Right hindlimb (tissue), 1 donor: ENCODE data around the gene UTS2R.
"Not testable (repeated sequence)": the region's sequence is repeated elsewhere in the genome, so short reads cannot be mapped to it uniquely, and the experiment has no call there.

Experiments
- DNase-seq: peaks from one replicate; pipeline ENCODE4 v3.0.0-alpha.2; 2018

The UTS2R gene

GRCh38 chr17:82355770-82356427 lies 15.7 kb upstream of the UTS2R start:
- peak; percentile 63 for DNase-seq

DNA sequence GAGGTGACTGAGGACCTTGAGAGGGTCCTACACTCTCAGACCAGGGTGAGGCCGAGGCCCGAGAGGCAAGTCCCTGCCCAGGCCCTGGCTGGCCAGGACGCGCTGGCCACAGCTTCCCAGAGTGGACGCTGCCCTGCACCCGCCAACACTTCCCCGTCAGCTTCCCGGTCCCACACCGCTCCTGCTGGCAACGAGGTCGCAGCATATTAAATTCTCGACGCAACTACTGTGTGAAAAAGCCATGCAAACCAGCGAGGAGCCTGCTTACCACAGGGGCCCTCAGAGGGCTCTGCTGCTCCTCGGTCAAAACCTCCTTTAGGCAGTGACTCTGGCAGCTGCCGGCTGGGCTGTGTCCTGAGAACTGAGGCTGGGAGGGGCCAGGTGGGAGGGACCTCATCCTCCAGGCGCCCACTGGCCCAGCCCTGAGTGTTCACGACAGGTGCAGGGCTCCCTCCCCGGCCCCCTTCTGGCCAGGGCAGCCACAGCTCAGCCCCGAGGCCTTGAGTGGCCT lies 14.7 kb upstream of the UTS2R start:
- DNase-seq = peak; percentile 38

- no peak for DNase-seq
These were observed 14.2 kb upstream of the UTS2R start for GRCh38 chr17:82357394-82357793.

DNA sequence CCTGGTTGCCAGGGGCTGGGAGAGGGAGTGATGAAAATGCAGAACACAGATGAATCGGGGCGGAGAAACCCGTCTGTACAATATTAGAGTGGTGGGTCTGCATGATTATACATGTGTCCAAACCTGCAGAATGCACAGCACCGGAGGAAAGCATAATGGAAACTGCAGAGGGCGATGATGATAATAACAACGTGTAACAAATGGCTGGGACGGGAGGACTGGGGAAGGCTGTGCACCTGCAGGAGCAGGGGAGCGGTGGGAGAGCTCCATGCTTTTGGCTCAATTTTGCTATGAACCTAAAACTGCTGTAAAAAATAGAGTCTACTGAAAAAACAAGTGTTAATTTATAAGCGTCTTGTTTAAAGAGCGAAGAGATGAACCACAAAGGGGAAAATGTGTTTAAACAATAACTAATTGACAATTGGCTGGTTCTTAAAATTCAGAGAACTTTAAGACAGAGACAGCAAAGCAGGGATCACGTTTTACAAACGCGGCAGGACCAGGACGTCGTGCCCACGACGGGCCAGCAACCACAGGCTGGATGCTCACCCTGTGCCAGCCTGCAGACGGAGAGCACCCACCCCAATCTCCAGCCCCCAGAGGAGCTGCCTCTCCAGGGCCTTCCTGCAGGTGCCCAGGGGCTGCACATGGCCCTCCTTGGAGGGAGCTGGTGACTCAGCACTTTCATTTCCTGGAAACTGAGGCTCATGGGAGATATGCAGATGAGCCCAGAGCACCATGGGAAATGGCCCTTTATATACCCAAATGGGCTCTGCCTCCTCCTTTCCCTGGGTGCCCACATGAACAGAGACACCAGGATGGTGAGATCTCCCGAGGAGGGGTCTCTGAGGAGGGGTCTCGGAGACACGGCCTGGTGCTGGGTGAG lies 12.9 kb upstream of the UTS2R start, which contains the start of gene TEX19:
TEX19 (plus strand) TSS at position 783 of the 886 bp plus-strand sequence. CDS start 2,904 bp downstream, outside the sequence.
- no peak for DNase-seq

DNA sequence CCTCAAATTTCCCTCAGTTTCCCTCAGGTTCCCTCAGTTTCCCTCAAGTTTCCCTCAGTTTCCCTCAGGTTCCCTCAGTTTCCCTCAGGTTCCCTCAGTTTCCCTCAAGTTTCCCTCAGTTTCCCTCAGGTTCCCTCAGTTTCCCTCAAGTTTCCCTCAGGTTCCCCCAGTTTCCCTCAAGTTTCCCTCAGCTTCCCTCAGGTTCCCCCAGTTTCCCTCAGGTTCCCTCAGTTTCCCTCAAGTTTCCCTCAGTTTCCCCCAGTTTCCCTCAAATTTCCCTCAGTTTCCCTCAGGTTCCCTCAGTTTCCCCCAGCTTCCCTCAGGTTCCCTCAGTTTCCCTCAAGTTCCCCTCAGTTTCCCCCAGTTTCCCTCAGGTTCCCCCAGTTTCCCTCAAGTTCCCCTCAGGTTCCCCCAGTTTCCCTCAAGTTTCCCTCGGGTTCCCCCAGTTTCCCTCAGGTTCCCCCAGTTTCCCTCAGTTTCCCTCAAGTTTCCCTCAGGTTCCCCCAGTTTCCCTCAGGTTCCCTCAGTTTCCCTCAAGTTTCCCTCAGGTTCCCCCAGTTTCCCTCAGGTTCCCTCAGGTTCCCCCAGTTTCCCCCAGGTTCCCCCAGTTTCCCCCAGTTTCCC lies 12.0 kb upstream of the UTS2R start:
- not testable (repeated sequence) for DNase-seq

DNA sequence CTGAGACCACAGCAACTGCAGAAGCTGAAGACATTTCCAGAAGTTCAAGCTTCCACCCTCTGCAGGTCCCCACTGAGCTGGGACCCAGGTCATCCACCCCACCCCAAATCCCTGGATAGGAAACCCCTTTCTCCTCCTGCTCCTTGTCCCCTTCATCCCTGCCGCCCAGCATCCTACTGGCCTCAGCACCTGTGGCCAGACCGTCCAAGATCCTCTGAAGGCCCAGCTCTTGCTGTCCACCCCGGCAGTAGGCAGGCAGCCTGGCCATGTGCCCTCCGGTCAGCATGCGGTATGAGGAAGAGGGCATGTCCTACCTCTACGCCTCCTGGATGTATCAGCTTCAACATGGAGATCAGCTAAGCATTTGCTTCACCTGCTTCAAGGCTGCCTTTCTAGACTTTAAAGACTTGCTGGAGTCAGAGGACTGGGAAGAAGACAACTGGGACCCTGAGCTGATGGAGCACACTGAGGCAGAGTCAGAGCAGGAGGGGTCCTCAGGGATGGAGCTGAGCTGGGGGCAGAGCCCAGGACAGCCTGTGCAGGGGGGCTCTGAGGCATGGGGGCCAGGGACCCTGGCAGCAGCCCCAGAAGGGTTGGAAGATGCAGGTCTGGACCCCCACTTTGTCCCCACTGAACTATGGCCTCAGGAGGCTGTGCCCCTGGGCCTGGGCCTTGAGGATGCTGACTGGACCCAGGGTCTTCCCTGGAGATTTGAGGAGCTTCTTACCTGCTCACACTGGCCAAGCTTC lies 9.5 kb upstream of the UTS2R start:
- no peak for DNase-seq

GRCh38 chr17:82365606-82366295 lies 5.8 kb upstream of the UTS2R start:
- DNase-seq = no peak

- no peak for DNase-seq
These were observed 4.8 kb upstream of the UTS2R start for GRCh38 chr17:82366749-82367148.

- no peak for DNase-seq
These were observed 3.6 kb upstream of the UTS2R start for GRCh38 chr17:82367724-82368524.

- DNase-seq = no peak
These were observed 2.4 kb upstream of the UTS2R start for GRCh38 chr17:82369211-82369610.

DNA sequence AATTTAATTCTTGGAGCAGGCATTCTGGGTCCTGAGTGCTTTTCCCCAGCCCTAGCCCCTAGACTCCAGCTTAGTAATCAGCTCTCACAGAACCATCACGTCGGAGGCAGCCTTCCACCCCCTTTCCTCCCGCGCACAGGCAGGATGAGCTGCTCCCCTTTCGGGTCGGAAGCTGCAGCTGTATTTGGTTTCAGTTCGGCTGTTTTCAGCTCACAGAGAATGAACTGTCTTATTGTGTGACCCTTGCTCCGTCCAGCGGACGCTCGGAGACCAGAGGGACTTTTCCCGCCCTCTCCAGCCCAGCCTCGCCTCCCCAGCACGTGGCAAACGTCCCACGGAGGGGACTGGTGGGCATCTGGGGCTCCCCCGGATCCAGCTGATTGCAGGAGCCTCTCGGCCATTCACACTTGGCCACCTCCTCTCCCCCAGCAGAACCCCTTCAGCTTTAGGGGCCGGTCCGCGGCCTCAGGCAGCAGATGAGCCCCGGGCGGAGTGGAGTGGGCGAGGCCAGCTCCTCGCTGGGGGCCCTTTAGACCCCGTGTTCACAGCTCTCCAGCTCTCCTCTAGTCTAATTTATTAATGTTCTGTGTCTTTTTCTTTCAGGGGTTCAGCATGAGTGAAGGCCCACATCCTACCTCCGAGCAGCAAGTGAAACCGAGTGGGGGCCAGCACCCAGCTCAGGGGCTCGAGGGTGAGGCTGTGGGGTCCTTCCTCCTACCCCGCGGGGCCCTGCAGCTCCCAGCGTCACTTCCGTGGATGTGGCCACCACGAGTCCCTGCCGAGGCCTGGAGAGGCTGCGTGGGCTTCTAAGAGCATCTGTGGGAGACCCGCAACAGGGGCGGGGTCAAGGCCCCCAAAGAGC lies 863 bp upstream of the UTS2R start:
- DNase-seq = no peak

GRCh38 chr17:82372249-82373071 lies 895 bp downstream of the UTS2R start:
- peak; percentile 26 for DNase-seq

- DNase-seq = not testable (repeated sequence)
These were observed 1.5 kb downstream of the UTS2R start for GRCh38 chr17:82373072-82373452.

- peak; percentile 8 for DNase-seq
These were observed 2.4 kb downstream of the UTS2R start for GRCh38 chr17:82373731-82374625.

DNA sequence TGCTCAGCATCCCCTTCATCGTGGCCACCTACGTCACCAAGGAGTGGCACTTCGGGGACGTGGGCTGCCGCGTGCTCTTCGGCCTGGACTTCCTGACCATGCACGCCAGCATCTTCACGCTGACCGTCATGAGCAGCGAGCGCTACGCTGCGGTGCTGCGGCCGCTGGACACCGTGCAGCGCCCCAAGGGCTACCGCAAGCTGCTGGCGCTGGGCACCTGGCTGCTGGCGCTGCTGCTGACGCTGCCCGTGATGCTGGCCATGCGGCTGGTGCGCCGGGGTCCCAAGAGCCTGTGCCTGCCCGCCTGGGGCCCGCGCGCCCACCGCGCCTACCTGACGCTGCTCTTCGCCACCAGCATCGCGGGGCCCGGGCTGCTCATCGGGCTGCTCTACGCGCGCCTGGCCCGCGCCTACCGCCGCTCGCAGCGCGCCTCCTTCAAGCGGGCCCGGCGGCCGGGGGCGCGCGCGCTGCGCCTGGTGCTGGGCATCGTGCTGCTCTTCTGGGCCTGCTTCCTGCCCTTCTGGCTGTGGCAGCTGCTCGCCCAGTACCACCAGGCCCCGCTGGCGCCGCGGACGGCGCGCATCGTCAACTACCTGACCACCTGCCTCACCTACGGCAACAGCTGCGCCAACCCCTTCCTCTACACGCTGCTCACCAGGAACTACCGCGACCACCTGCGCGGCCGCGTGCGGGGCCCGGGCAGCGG lies 3.2 kb downstream of the UTS2R start:
- DNase-seq = peak; percentile 13

DNA sequence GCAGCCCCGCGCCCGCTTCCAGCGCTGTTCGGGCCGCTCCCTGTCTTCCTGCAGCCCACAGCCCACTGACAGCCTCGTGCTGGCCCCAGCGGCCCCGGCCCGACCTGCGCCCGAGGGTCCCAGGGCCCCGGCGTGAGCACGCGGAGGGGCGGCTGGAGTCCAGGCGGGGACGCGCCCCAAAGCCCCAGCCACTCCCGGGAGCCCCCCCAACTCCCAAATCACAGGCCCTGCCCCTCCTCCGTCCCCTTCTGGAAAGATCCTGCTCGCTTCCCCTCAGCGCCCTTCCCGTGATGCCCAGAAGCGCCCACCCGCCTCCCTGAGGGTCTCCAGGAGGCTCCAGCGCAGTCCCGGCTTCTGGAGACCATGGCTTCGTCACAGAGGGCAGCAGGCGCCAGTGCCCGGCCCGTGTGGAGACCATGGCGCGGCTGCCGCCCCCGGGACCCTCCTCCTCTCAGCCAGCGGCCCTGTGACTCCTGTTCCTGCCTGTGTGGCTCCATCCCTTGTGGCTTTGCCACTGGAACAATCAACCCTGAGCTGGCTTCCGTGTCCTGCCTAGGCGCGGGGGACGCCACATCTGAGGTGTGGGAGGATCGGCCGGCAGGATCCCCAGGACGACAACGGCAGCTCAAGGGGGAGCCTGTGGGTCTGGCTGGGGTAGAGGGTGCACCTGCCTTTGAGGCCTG lies 3.9 kb downstream of the UTS2R start:
- DNase-seq = peak; percentile 2
